WTC11 (cell line): ENCODE data around the gene ZDHHC9. TPM values are rescaled to one million over a fixed set of nuclear protein-coding genes. Genes with fewer than 3 reads are reported as not detected.

ENCODE experiments used
- ATAC-seq: fragments of 200-7000 bp; cut with Tn5 transposase; 2 replicates; pipeline ENCODE4 v1.10.0; 2021; ENCODE audit warnings: mild to moderate bottlenecking, moderate library complexity
- CTCF ChIA-PET: fragments of 300-600 bp; sonication (Branson Sonifier 250); formaldehyde crosslinking; loops from one replicate; lab custom pipeline; 2021; ENCODE audit warnings: antibody characterized with exemption; lab: Charles Lee
- POLR2A ChIA-PET: fragments of 350-600 bp; sonication (Branson Sonifier 250); formaldehyde crosslinking; loops from one replicate; lab custom pipeline; 2021; ENCODE audit warnings: antibody characterized with exemption; lab: Charles Lee
- DNase-seq: peaks from one replicate; pipeline ENCODE4 v3.0.0; 2021; ENCODE audit warnings: low spot score
- H3K27ac Mint-ChIP-seq: 2 replicates; pipeline ENCODE4 v1.8.0; 2021; ENCODE audit warnings: mixed read lengths
- H3K27me3 Mint-ChIP-seq: 2 replicates; pipeline ENCODE4 v1.8.0; 2021; ENCODE audit warnings: low read depth, mild to moderate bottlenecking, moderate library complexity, mixed read lengths
- H3K36me3 Mint-ChIP-seq: 2 replicates; pipeline ENCODE4 v1.8.0; 2021; ENCODE audit warnings: mixed read lengths
- H3K4me1 Mint-ChIP-seq: 2 replicates; pipeline ENCODE4 v1.8.0; 2022; ENCODE audit warnings: mixed read lengths
- H3K4me3 Mint-ChIP-seq: 2 replicates; pipeline ENCODE4 v1.8.0; 2021; ENCODE audit warnings: mild to moderate bottlenecking, moderate library complexity, mixed read lengths
- H3K9me3 Mint-ChIP-seq: 2 replicates; pipeline ENCODE4 v1.8.0; 2021; ENCODE audit warnings: mixed read lengths
- CREB1 ChIP-seq: sonication (generic); formaldehyde crosslinking; IDR thresholded peaks from 2 replicates; pipeline ENCODE4 v1.8.0; 2023; ENCODE audit warnings: mild to moderate bottlenecking, missing genetic modification reagents
- MXD4 ChIP-seq: fragments of 250-450 bp; sonication (Bioruptor Pico); IDR thresholded peaks from 2 replicates; pipeline ENCODE4 v1.8.0; 2021; ENCODE audit warnings: mild to moderate bottlenecking, moderate library complexity, borderline replicate concordance
- TCF7 ChIP-seq: sonication (generic); formaldehyde crosslinking; IDR thresholded peaks from 2 replicates; pipeline ENCODE4 v1.8.0; 2022; ENCODE audit warnings: mild to moderate bottlenecking, low read depth, missing genetic modification reagents, moderate library complexity
- TEAD1 ChIP-seq: sonication (generic); formaldehyde crosslinking; IDR thresholded peaks from 2 replicates; pipeline ENCODE4 v1.8.0; 2022; ENCODE audit warnings: mild to moderate bottlenecking, missing genetic modification reagents
- ZNF263 ChIP-seq: sonication (generic); formaldehyde crosslinking; IDR thresholded peaks from 2 replicates; pipeline ENCODE4 v1.8.1; 2022; ENCODE audit warnings: low read depth, mild to moderate bottlenecking, moderate library complexity, missing genetic modification reagents
- ZNF396 ChIP-seq: fragments of 250-450 bp; sonication (Bioruptor Pico); IDR thresholded peaks from 2 replicates; pipeline ENCODE4 v1.8.0; 2021; ENCODE audit warnings: mild to moderate bottlenecking, moderate library complexity, borderline replicate concordance
- total RNA-seq: library from RNA; stranded (reverse); gene quantifications from 3 replicates; pipeline ENCODE4 v1.2.3, GENCODE V29; 2021
- TF ChIP-seq, protein P1 (sequence below): sonication (generic); formaldehyde crosslinking; conservative IDR thresholded peaks from 2 replicates; pipeline ENCODE4 v1.8.1; 2022; ENCODE audit warnings: mild to moderate bottlenecking, missing genetic modification reagents
- TF ChIP-seq, protein P2 (sequence below): fragments of 250-450 bp; sonication (Bioruptor Pico); IDR thresholded peaks from 2 replicates; pipeline ENCODE4 v2.1.2; 2022; ENCODE audit warnings: mild to moderate bottlenecking, moderate library complexity
- TF ChIP-seq, protein P3 (sequence below): sonication (generic); formaldehyde crosslinking; IDR thresholded peaks from 2 replicates; pipeline ENCODE4 v1.8.0; 2022; ENCODE audit warnings: mild to moderate bottlenecking, missing genetic modification reagents
- TF ChIP-seq, protein P4 (sequence below): sonication (generic); formaldehyde crosslinking; IDR thresholded peaks from 2 replicates; pipeline ENCODE4 v1.8.1; 2023; ENCODE audit warnings: mild to moderate bottlenecking, missing genetic modification reagents
- TF ChIP-seq, protein P5 (sequence below): sonication (generic); formaldehyde crosslinking; IDR thresholded peaks from 2 replicates; pipeline ENCODE4 v1.8.0; 2022; ENCODE audit warnings: mild to moderate bottlenecking, missing genetic modification reagents
- TF ChIP-seq, protein P6 (sequence below): sonication (generic); formaldehyde crosslinking; IDR thresholded peaks from 2 replicates; pipeline ENCODE4 v1.8.1; 2022; ENCODE audit warnings: low read depth, missing genetic modification reagents, borderline replicate concordance
- TF ChIP-seq, protein P7 (sequence below): sonication (generic); formaldehyde crosslinking; IDR thresholded peaks from 2 replicates; pipeline ENCODE4 v1.8.0; 2022; ENCODE audit warnings: mild to moderate bottlenecking, missing genetic modification reagents
- TF ChIP-seq, protein P8 (sequence below): fragments of 250-450 bp; sonication (Bioruptor Pico); conservative IDR thresholded peaks from 2 replicates; pipeline ENCODE4 v1.9.0; 2021; ENCODE audit warnings: mild to moderate bottlenecking

The ZDHHC9 gene
- total RNA-seq, 1 experiment from 2014 or later = 25.0 TPM

DNA sequence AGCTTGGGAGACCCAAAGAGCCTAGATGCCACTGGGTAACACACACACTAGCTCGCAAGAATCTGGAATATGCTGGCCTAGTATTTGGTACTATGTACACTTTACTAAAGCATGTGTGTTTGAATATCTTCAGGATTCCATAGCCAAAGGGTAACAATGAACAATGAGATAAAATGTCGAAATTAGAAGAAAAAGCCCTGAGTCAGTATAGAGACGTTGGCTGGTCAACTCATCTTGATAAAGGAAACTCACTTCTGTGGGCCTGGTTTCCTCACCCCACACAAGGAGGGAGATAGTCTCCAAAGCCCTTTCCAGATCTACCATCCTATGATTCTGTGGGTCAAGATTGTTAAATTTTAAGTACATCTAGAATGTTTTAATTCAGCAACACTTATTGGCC is 6.9 kb downstream of the ZDHHC9 start:
- H3K9me3 Mint-ChIP-seq = no peaks in the 10 kb centered on the region
- CTCF ChIA-PET = no interaction called here

DNA sequence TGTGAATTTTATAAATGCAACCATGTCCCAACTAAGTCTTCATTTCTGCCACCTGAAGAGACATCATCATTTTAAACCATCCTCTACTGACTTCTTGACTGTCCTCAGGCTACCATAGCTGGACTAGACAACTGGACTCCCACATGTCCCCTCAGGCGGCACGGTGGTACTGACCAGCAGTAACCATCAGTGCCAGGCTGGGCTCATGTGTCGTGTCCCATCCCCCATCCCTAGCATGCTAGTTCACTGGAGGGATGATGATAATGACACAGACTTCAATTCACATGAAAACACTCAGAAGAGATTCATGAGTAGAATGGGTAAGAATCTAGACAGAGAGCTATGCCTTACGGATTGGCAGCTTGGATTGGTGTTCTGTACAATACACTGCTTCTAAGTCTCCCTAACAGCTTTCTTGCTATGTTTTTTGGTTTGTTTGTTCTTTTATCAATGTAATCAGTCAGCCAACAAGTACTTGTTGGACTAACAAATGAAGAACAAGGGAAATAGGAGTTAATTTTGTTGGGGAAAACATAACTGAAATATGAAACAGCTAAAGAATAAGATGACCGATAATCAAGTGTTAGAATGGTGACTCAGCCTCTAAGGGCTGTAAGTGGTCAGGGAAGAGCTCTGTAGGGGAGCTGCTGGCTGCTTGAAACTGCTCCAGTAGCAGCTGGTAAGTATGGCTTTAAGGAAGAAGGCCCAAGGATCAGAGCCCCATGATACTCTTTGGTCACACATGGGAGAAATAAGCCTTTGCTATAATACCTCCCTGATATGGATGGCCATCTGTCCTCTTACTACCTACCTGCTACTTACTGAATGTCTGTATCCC is 10.3 kb downstream of the ZDHHC9 start:
- Mint-ChIP-seq H3K36me3 (peaks cover 16% of the 10 kb centered on the region), H3K27ac (no peak overlapping the region), H3K27me3 (no peaks in the 10 kb centered on the region), H3K4me1 (no peaks in the 10 kb centered on the region), H3K9me3 (no peaks in the 10 kb centered on the region), H3K4me3 (no peak overlapping the region)
- CTCF ChIA-PET = interaction anchor here (1.4 kb wide), 1 partner anchor 10 kb away, joined by 3 read pairs; no protein-coding TSS in a partner anchor
- POLR2A ChIA-PET = interaction anchor here (0.6 kb wide), 1 partner anchor 108 kb away, joined by 4 read pairs; no protein-coding TSS in a partner anchor
- ATAC-seq (no peak), DNase-seq (no peak)
- TF ChIP-seq, protein P1, sequence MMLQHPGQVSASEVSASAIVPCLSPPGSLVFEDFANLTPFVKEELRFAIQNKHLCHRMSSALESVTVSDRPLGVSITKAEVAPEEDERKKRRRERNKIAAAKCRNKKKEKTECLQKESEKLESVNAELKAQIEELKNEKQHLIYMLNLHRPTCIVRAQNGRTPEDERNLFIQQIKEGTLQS (CRISPR knock-in tag) = no peak

More for the DNA sequence above, 6.9 kb downstream of the ZDHHC9 start:
- POLR2A ChIA-PET = no interaction called here
- Mint-ChIP-seq H3K27me3 (no peaks in the 10 kb centered on the region), H3K4me1 (peaks cover 12% of the 10 kb centered on the region), H3K36me3 (peaks cover 11% of the 10 kb centered on the region; the same call in 1 of the 2 replicates), H3K27ac (no peak overlapping the region), H3K4me3 (no peak overlapping the region)
- TF ChIP-seq, protein P2, sequence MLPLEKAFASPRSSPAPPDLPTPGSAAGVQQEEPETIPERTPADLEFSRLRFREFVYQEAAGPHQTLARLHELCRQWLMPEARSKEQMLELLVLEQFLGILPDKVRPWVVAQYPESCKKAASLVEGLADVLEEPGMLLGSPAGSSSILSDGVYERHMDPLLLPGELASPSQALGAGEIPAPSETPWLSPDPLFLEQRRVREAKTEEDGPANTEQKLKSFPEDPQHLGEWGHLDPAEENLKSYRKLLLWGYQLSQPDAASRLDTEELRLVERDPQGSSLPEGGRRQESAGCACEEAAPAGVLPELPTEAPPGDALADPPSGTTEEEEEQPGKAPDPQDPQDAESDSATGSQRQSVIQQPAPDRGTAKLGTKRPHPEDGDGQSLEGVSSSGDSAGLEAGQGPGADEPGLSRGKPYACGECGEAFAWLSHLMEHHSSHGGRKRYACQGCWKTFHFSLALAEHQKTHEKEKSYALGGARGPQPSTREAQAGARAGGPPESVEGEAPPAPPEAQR = no peak
- TF ChIP-seq TCF7 (CRISPR knock-in tag) = no peak
- TF ChIP-seq, protein P3, sequence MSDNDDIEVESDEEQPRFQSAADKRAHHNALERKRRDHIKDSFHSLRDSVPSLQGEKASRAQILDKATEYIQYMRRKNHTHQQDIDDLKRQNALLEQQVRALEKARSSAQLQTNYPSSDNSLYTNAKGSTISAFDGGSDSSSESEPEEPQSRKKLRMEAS (CRISPR knock-in tag) = no peak
- DNase-seq (no peak), ATAC-seq (no peak)

DNA sequence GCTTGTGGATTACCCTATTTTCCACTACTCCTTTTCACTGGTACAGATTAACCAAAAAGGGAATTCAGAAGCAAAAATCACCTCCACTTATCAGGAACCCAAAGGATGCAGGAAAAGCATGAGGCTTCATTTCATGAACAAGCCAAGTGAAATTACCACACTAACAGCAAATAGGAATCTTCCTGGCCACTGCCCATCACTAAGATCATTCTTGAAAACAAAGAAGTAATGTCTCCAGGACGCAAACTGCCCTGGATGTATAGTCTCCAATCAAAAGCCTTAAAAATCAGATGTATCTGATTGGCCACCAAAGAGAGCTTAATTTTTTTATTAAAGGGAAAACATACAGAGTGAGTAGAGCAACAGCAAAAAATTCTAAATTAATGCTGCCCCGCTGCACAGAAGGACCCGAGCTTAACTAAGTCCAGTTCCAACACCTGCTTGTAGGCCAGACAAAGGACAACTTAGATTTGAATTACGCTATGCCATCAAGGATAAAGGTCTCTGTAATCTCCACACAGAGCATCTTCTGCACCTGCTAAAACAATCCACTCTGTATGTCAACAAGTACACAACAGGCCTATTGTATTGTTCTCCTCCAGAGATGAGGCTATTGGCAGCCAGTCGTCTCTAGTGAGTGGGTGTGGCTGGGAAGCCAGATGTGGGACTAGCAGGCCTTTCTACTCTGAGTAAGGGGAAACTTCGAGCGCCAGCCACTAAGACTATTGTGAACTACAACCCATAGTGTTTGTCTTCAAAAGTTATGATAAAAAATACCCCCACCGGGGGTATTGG is 12.4 kb downstream of the ZDHHC9 start:
- H3K27me3 Mint-ChIP-seq = no peaks in the 10 kb centered on the region
- peaks cover 11% of the 10 kb centered on the region for H3K36me3 Mint-ChIP-seq
- no peak overlapping the region for H3K4me3 Mint-ChIP-seq
- peaks cover 1% of the 10 kb centered on the region for H3K4me1 Mint-ChIP-seq
- H3K9me3 Mint-ChIP-seq = no peaks in the 10 kb centered on the region
- CTCF ChIA-PET = interaction anchor here (1.2 kb wide), 1 partner anchor 229 kb away, joined by 3 read pairs; no protein-coding TSS in a partner anchor
- no peak for DNase-seq
- TF ChIP-seq, protein P4, sequence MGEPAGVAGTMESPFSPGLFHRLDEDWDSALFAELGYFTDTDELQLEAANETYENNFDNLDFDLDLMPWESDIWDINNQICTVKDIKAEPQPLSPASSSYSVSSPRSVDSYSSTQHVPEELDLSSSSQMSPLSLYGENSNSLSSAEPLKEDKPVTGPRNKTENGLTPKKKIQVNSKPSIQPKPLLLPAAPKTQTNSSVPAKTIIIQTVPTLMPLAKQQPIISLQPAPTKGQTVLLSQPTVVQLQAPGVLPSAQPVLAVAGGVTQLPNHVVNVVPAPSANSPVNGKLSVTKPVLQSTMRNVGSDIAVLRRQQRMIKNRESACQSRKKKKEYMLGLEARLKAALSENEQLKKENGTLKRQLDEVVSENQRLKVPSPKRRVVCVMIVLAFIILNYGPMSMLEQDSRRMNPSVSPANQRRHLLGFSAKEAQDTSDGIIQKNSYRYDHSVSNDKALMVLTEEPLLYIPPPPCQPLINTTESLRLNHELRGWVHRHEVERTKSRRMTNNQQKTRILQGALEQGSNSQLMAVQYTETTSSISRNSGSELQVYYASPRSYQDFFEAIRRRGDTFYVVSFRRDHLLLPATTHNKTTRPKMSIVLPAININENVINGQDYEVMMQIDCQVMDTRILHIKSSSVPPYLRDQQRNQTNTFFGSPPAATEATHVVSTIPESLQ (CRISPR knock-in tag) = no peak
- TF ChIP-seq CREB1 = no peak
- no peak for TF ChIP-seq ZNF263 (CRISPR knock-in tag)
- TF ChIP-seq, protein P5, sequence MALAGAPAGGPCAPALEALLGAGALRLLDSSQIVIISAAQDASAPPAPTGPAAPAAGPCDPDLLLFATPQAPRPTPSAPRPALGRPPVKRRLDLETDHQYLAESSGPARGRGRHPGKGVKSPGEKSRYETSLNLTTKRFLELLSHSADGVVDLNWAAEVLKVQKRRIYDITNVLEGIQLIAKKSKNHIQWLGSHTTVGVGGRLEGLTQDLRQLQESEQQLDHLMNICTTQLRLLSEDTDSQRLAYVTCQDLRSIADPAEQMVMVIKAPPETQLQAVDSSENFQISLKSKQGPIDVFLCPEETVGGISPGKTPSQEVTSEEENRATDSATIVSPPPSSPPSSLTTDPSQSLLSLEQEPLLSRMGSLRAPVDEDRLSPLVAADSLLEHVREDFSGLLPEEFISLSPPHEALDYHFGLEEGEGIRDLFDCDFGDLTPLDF (CRISPR knock-in tag) = no peak
- TF ChIP-seq, protein P6, sequence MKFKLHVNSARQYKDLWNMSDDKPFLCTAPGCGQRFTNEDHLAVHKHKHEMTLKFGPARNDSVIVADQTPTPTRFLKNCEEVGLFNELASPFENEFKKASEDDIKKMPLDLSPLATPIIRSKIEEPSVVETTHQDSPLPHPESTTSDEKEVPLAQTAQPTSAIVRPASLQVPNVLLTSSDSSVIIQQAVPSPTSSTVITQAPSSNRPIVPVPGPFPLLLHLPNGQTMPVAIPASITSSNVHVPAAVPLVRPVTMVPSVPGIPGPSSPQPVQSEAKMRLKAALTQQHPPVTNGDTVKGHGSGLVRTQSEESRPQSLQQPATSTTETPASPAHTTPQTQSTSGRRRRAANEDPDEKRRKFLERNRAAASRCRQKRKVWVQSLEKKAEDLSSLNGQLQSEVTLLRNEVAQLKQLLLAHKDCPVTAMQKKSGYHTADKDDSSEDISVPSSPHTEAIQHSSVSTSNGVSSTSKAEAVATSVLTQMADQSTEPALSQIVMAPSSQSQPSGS (CRISPR knock-in tag) = no peak
- TF ChIP-seq, protein P7, sequence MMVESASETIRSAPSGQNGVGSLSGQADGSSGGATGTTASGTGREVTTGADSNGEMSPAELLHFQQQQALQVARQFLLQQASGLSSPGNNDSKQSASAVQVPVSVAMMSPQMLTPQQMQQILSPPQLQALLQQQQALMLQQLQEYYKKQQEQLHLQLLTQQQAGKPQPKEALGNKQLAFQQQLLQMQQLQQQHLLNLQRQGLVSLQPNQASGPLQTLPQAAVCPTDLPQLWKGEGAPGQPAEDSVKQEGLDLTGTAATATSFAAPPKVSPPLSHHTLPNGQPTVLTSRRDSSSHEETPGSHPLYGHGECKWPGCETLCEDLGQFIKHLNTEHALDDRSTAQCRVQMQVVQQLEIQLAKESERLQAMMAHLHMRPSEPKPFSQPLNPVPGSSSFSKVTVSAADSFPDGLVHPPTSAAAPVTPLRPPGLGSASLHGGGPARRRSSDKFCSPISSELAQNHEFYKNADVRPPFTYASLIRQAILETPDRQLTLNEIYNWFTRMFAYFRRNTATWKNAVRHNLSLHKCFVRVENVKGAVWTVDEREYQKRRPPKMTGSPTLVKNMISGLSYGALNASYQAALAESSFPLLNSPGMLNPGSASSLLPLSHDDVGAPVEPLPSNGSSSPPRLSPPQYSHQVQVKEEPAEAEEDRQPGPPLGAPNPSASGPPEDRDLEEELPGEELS = no peak
- TF ChIP-seq, protein P8, sequence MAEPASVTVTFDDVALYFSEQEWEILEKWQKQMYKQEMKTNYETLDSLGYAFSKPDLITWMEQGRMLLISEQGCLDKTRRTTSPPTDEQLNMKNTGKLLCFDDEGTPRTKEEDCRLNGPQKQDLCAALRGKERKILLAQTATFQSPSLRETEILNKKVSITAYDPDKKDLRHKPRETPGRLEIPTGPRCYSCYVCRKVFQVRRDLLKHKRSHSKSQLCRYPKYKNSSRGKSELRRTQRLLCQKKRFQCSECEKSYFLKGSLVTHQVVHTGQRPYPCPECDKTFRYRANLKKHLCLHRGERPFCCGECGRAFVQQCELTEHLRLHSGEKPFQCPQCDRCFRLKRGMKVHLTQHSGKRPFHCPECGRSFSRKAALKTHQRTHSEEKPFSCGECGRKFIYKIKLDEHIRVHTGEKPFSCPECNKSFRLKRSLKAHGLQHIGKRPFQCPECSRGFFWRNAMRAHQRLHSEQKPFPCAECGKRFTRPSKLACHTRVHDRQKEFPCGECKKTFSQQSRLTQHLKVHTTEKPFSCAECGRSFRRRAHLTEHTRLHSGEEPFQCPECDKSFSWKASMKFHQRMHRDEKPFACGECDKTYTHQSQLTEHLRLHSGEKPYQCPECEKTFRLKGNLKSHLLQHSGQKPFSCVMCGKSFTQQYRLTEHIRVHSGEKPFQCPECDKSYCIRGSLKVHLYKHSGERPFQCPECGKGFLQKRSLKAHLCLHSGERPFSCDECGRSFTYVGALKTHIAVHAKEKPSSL = no peak
- TF ChIP-seq MXD4 (CRISPR knock-in tag) = no peak
- no peak for TF ChIP-seq TEAD1
- TF ChIP-seq ZNF396 = no peak
- TF ChIP-seq, all 79 proteins: peak for 0
- POLR2A ChIA-PET = interaction anchor here (0.5 kb wide), 1 partner anchor 425 kb away, joined by 3 read pairs; no protein-coding TSS in a partner anchor
- ATAC-seq = no peak
- H3K27ac Mint-ChIP-seq = no peak overlapping the region
